ENCODE results near the gene KAT2B. TPM values are rescaled to one million over a fixed set of nuclear protein-coding genes. Genes with fewer than 3 reads are reported as not detected.

KAT2B gene
- total and polyA plus RNA-seq, 8 donors = 8.2 to 21.6 (median 14.9) TPM

DNA sequence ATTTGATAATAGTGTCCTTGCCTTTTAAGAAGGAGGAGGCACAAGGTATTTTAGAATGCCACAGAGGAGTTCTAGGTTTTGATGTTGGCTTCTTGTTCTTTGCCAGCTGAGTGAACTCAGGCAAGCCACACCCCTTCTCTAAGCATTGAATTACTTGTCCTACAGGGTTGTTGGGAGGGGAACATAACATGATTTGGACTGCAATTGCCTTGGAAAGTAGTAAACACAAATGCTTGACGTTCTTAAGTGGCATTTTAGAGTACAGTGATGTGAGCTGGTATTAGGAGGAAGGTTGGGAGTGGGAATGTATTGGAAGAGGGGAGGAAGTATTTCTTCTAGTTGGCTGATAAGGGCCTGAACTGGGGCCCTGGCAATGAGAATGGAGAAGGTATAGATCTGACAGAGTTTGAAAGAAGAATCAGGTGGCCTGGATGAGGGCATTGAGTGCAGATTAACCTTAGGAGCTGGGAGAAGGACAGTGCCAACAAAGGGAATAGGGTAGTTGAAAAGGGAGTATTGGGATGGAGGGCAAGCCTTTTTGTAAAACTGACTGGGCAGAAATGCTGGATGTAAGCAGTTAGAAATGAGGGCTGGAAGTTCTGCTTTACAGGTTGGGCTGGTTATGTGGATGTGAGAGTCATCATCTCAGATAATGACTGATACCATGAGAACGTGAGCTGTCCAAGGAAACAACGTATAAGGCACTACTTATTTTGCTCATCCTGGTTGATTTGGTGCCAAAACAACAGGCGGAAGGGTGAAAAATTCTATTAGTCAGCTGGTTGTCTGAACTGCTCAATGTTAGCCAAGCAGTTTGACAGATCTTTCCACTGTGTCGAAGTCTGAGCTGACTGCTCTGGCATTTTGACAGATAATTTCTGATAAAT, 16.7 kb downstream of the KAT2B start:
- no peaks in the 10 kb centered on the region for H3K9me3 ChIP-seq
- FAIRE-seq = no peak
- H3K27ac ChIP-seq = peak overlapping the region; percentile 9 to 73 (median 39)
- TF ChIP-seq, protein P1, sequence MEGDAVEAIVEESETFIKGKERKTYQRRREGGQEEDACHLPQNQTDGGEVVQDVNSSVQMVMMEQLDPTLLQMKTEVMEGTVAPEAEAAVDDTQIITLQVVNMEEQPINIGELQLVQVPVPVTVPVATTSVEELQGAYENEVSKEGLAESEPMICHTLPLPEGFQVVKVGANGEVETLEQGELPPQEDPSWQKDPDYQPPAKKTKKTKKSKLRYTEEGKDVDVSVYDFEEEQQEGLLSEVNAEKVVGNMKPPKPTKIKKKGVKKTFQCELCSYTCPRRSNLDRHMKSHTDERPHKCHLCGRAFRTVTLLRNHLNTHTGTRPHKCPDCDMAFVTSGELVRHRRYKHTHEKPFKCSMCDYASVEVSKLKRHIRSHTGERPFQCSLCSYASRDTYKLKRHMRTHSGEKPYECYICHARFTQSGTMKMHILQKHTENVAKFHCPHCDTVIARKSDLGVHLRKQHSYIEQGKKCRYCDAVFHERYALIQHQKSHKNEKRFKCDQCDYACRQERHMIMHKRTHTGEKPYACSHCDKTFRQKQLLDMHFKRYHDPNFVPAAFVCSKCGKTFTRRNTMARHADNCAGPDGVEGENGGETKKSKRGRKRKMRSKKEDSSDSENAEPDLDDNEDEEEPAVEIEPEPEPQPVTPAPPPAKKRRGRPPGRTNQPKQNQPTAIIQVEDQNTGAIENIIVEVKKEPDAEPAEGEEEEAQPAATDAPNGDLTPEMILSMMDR (IDR thresholded peaks at IDR 0.05) = no peak
- no peaks in the 10 kb centered on the region for H3K27me3 ChIP-seq
- no peaks in the 10 kb centered on the region for H3K36me3 ChIP-seq
- WGBS, 2 donors = 4 to 6% methylated on average over 5 of the region's 5 CpGs
- intact Hi-C loops (cut with DNase I) = no loop called here
- H3K4me3 ChIP-seq = no peak overlapping the region
- DNase-seq = peak in 1 of 6 donors; percentile 22
- ATAC-seq = peak; percentile 42 to 68 (median 56)
- H3K4me1 ChIP-seq = peaks cover 19 to 44% (median 19%) of the 10 kb centered on the region in 3 donors

DNA sequence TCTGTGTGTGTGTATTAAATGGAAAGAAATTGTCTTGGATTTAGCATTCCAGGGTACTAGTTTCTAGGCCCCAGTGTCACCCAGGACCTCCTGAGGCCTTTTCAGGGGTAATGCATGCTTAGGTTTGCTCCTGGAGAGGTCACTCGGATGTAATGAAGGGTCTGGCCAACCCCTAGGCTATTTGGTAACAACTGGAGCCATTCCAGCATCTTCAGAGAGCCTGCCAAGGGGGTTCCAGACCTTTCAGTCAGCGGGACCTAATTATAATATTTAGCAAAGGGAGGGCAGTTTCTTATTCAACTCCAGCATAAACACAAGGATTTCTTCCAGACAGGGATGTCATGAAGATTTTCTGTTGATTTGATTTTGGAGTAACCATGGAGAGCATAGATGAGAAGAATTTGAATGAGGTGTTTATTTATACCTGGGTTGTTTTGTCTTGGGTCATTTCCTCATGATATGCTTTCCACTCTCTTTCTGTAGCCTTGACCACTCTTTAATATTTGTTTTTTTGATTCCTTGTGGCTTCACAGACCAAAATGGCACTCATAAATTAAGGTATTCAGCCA, 17.4 kb downstream of the KAT2B start:
- 26 to 33% methylated on average over 2 of the region's 2 CpGs for WGBS, 2 donors
- Histone ChIP-seq H3K27me3 (no peaks in the 10 kb centered on the region), H3K4me1 (peaks cover 19 to 44% (median 19%) of the 10 kb centered on the region in 3 donors), H3K27ac (peak overlapping the region in 3 of 4 donors; percentile 9 to 73 (median 48)), H3K36me3 (no peaks in the 10 kb centered on the region), H3K9me3 (no peaks in the 10 kb centered on the region), H3K4me3 (no peak overlapping the region)
- DNase-seq = no peak
- peak in 2 of 4 donors; percentile 4 to 8 for ATAC-seq
- intact Hi-C loops (cut with DNase I) = no loop called here
- TF ChIP-seq, protein P1 (IDR thresholded peaks at IDR 0.05) = no peak
- FAIRE-seq = no peak

DNA sequence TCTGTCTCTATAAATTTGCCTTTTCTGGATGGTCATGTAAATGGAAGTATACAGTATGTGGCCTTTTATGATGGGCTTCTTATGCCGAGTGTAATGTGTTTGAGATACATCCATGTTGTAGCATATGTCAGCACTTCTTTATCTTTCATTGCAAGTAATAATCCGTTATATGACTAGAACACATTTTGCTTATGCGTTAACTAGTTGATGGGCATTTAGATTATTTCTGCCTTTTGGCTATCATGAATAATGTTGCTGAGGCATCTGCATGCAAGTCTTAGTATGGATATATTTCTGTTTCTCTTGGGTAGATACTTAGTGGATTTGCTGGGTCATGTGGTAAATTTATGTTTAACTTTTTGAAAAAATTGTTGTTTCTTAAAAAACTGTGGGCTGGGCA, 19.7 kb downstream of the KAT2B start:
- WGBS, 2 donors = 95 to 98% methylated on average over 3 of the region's 3 CpGs
- Histone ChIP-seq H3K36me3 (no peaks in the 10 kb centered on the region), H3K4me1 (peaks cover 12 to 34% (median 19%) of the 10 kb centered on the region in 3 donors), H3K4me3 (no peak overlapping the region), H3K27me3 (no peaks in the 10 kb centered on the region), H3K9me3 (no peaks in the 10 kb centered on the region), H3K27ac (no peak overlapping the region)
- DNase-seq (no peak), FAIRE-seq (no peak), ATAC-seq (no peak)
- intact Hi-C loops (cut with DNase I) = no loop called here
- TF ChIP-seq, protein P1 (IDR thresholded peaks at IDR 0.05) = no peak

DNA sequence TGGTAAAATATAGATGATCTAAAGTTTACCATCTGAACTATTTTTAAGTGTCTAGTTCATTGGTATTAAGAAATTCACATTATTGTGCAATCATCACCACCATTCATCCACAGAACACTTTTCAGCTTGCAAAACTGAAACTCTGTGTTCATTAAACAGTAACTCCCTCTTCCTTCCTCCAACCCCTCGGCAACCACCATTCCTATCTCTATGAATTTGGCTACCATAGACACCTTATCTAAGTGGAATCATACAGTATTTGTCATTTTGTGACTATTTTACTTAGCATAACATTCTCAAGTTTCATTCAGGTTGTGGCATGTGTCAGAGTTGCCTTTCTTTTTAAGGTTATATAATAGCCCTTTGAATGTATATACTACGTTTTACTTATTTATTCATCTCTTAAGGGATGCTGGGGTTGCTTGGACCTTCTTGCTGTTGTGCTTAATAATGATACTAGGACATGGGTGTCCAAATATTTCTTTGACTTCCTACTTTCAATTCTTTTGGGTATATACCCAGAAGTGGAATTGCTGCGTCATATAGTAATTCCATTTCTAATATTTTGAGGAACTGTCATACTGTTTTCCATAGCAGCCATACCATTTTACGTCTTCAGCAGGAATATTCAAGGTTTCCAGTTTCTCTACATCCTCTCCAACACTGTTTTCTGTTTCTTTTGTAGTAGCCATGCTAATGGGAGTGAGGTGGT, 20.9 kb downstream of the KAT2B start:
- FAIRE-seq = no peak

More for the DNA sequence above, 20.9 kb downstream of the KAT2B start:
- Histone ChIP-seq H3K36me3 (no peaks in the 10 kb centered on the region), H3K4me1 (peaks cover 10 to 24% (median 19%) of the 10 kb centered on the region in 3 donors), H3K4me3 (no peak overlapping the region), H3K27ac (peak overlapping the region in 2 of 4 donors; percentile 44 to 48), H3K9me3 (no peaks in the 10 kb centered on the region), H3K27me3 (no peaks in the 10 kb centered on the region)
- ATAC-seq = peak in 3 of 4 donors; percentile 59 to 67 (median 65)
- WGBS, 2 donors = 70% methylated on average over 4 of the region's 4 CpGs
- TF ChIP-seq, protein P1 (IDR thresholded peaks at IDR 0.05) = no peak
- no peak for DNase-seq
- intact Hi-C loops (cut with DNase I) = no loop called here
